ENCODE measurements around the gene SLC25A22. TPM values are rescaled to one million over a fixed set of nuclear protein-coding genes. Genes with fewer than 3 reads are reported as not detected.

SLC25A22 gene
- total and polyA plus RNA-seq, 10 of the 15 experiments (the other 5 are each of a cell fraction or from before 2014, with no cell fraction given), result 0.27 to 27.0 (median 8.2) TPM

DNA sequence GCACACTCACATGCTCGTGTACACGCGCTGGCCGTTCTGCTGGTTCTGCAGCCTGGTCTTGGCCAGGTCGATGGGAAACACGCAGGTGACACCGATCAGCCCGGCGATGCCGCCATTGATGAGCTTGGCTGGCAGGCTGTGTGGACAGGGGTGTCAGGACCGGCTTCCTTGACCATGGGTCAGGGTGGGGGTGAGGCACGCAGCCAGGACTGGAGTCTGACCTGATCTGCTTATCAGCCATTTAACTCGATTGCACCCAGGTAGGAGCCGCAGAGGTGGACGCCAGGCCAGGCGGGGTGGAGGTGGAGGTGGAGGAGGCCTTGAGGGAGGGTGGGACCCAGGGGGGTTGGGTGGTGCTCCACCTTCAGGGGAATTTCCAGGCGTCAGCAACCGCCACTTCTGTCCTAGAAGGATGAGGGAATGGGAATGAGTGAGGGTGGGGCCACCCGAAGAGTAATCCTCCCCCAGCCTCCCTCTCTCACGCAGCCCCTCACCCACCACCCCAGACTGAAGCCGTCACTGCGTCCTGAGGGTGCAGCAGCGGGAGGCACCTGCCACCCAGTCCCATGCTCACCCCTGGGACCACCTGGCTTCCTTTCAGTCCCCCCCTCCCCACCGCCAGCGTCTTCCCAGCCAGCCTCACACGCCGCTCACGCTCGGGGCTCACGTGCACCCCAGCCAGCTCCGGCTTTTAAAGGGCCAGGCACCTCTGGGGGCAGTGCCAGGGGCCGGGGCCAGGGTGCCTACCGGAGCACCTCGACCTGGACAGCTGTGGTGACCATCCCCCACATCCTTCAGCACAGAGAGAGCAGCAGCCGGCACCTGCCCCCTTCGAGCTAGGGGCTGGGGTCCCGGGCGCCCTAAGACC, 3.1 kb downstream of the SLC25A22 start:
- H3K9me3 ChIP-seq (replicated peaks; ENCODE audit: control insufficient read depth, insufficient read depth, low read length), result no peaks in the 10 kb centered on the region
- H3K27ac ChIP-seq (ENCODE audit: control insufficient read depth, insufficient read depth), result peak overlapping the region; percentile 67; the same call in 1 of the 2 replicates
- 55% methylated on average over 30 of the region's 38 CpGs for WGBS (ENCODE audit: insufficient coverage, insufficient replicate concordance, low lambda C conversion rate, missing lambda C conversion rate)
- H3K4me1 ChIP-seq (ENCODE audit: control insufficient read depth, insufficient read depth, low read length), result peaks cover 15% of the 10 kb centered on the region
- SMC1A ChIA-PET (ENCODE audit: uncharacterized antibody, unreplicated experiment), result no interaction called here
- H3K27me3 ChIP-seq (replicated peaks in 1 of 2; ENCODE audit: control insufficient read depth in 2 of 2, insufficient read depth in 2 of 2, low read length in 1 of 2), result no peaks in the 10 kb centered on the region
- no peak overlapping the region for H2AFZ ChIP-seq (ENCODE audit: control insufficient read depth, low read depth, low read length)
- RAD21 ChIA-PET (ENCODE audit: unreplicated experiment), result interaction anchor here (0.6 to 2.8 kb wide), 6 partner anchors 9 to 68 kb away, joined by 3 to 14 read pairs (median 6); partner anchors contain the start of gene GATD1
- H3K4me3 ChIP-seq, result peak overlapping the region; percentile 97
- H3K79me2 ChIP-seq (ENCODE audit: control insufficient read depth, insufficient read depth, low read length), result peaks cover 30% of the 10 kb centered on the region
- no peak for FAIRE-seq
- intact Hi-C loops (cut with micrococcal nuclease; ENCODE audit: unreplicated experiment) (loop anchor here (5.0 kb wide), 1 partner anchor 48 kb away; the partner anchor contains the start of gene TALDO1), in situ Hi-C loops (cut with MboI) (no loop called here)
- POLR2A ChIA-PET, result interaction anchor here (0.5 to 1.0 kb wide), 5 partner anchors 16 to 144 kb away, joined by 3 to 5 read pairs (median 3); no protein-coding TSS in a partner anchor
- CTCF ChIA-PET, result interaction anchor here (0.6 to 1.6 kb wide), 4 partner anchors 48 to 210 kb away, joined by 3 to 5 read pairs (median 4); partner anchors contain the start of gene TMEM80
- H3K9ac ChIP-seq (ENCODE audit: control insufficient read depth, insufficient read depth, low read length), result peak overlapping the region; percentile 80
- H3K36me3 ChIP-seq (ENCODE audit: control insufficient read depth in 2 of 2, insufficient read depth in 2 of 2, low read length in 1 of 2), result peaks cover 0 to 9% of the 10 kb centered on the region in 2 experiments; a peak in 2 of 4 replicates
- no peaks in the 10 kb centered on the region for H4K20me1 ChIP-seq (ENCODE audit: control insufficient read depth, insufficient read depth)
- no peak for ATAC-seq
- DNase-seq (ENCODE audit: low read depth, low spot score), result no peak
- H3K4me2 ChIP-seq (ENCODE audit: control insufficient read depth, insufficient read depth), result peak overlapping the region; percentile 77
- no TSS peak for BruUV-seq (replicated peaks)
- TF ChIP-seq WRNIP1 (IDR thresholded peaks at IDR 0.05; ENCODE audit: borderline replicate concordance, low read depth, low read length) (no peak), RUNX3 (IDR thresholded peaks at IDR 0.05; ENCODE audit: low read length) (no peak), NFXL1 (IDR thresholded peaks at IDR 0.05; ENCODE audit: borderline replicate concordance) (no peak), STAT1 (conservative IDR thresholded peaks at IDR 0.05) (no peak), GATAD2B (conservative IDR thresholded peaks at IDR 0.05; ENCODE audit: low read depth) (no peak), FOS (IDR thresholded peaks at IDR 0.05; ENCODE audit: borderline replicate concordance, extremely low read depth, insufficient read length) (no peak), SIN3A (IDR thresholded peaks at IDR 0.05; ENCODE audit: low read depth, low read length) (no peak), POLR2AphosphoS2 (IDR thresholded peaks at IDR 0.05; ENCODE audit: low read depth, low read length) (peak; percentile 26; the same call in 1 of the 2 replicates), POU2F2 (IDR thresholded peaks at IDR 0.05; ENCODE audit: borderline replicate concordance, low read depth, low read length) (no peak), EED (IDR thresholded peaks at IDR 0.05; ENCODE audit: low read depth) (no peak), CREB1 (IDR thresholded peaks at IDR 0.05; ENCODE audit: low read depth) (no peak), CUX1 (IDR thresholded peaks at IDR 0.05; ENCODE audit: insufficient replicate concordance, low read depth, low read length) (no peak)
- TF ChIP-seq, protein P1, sequence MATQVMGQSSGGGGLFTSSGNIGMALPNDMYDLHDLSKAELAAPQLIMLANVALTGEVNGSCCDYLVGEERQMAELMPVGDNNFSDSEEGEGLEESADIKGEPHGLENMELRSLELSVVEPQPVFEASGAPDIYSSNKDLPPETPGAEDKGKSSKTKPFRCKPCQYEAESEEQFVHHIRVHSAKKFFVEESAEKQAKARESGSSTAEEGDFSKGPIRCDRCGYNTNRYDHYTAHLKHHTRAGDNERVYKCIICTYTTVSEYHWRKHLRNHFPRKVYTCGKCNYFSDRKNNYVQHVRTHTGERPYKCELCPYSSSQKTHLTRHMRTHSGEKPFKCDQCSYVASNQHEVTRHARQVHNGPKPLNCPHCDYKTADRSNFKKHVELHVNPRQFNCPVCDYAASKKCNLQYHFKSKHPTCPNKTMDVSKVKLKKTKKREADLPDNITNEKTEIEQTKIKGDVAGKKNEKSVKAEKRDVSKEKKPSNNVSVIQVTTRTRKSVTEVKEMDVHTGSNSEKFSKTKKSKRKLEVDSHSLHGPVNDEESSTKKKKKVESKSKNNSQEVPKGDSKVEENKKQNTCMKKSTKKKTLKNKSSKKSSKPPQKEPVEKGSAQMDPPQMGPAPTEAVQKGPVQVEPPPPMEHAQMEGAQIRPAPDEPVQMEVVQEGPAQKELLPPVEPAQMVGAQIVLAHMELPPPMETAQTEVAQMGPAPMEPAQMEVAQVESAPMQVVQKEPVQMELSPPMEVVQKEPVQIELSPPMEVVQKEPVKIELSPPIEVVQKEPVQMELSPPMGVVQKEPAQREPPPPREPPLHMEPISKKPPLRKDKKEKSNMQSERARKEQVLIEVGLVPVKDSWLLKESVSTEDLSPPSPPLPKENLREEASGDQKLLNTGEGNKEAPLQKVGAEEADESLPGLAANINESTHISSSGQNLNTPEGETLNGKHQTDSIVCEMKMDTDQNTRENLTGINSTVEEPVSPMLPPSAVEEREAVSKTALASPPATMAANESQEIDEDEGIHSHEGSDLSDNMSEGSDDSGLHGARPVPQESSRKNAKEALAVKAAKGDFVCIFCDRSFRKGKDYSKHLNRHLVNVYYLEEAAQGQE (IDR thresholded peaks at IDR 0.05; ENCODE audit: low read depth, low read length), result no peak
